Astrocyte (in vitro differentiated cells and primary cell): ENCODE results near the gene KCNMA1. TPM values are rescaled to one million over a fixed set of nuclear protein-coding genes. Genes with fewer than 3 reads are reported as not detected.

Source experiments
- DNase-seq: peaks from one replicate; pipeline ENCODE4 v3.0.0-alpha.2; 2010; ENCODE audit warnings: low read depth
- FAIRE-seq: peaks from 2 replicates; lab custom pipeline; 2011; peaks lifted over from hg19 to GRCh38; lab: Jason Lieb, UNC
- H2AFZ ChIP-seq: 2 replicates; pipeline ENCODE4 v1.6.0; 2012; ENCODE audit warnings: low read depth, low read length, inconsistent platforms
- H3K27ac ChIP-seq: 2 replicates; pipeline ENCODE4 v1.5.1; 2011; ENCODE audit warnings: low read depth, low read length, inconsistent platforms
- H3K27me3 ChIP-seq: 2 replicates; pipeline ENCODE4 v1.6.0; 2011; ENCODE audit warnings: low read length, inconsistent platforms; ENCODE audit not compliant: insufficient read depth
- H3K36me3 ChIP-seq: 2 replicates; pipeline ENCODE4 v1.5.1; 2011; ENCODE audit warnings: low read length, inconsistent platforms; ENCODE audit not compliant: insufficient read depth
- H3K4me1 ChIP-seq: 2 replicates; pipeline ENCODE4 v1.5.1; 2011; ENCODE audit warnings: low read length, inconsistent platforms; ENCODE audit not compliant: insufficient read depth
- H3K4me2 ChIP-seq: 2 replicates; pipeline ENCODE4 v1.6.0; 2012; ENCODE audit warnings: low read length, inconsistent platforms
- H3K4me3 ChIP-seq: 2 replicates; pipeline ENCODE4 v1.5.1; 2011; ENCODE audit warnings: low read depth, mild to moderate bottlenecking, low read length, inconsistent platforms; ENCODE audit not compliant: insufficient read depth
- H3K79me2 ChIP-seq: 2 replicates; pipeline ENCODE4 v1.6.0; 2012; ENCODE audit warnings: mild to moderate bottlenecking, low read length, inconsistent platforms; ENCODE audit not compliant: insufficient read depth
- H3K9ac ChIP-seq: 2 replicates; pipeline ENCODE4 v1.6.0; 2012; ENCODE audit warnings: mild to moderate bottlenecking, low read length, inconsistent platforms
- H3K9me3 ChIP-seq: 2 replicates; pipeline ENCODE4 v1.5.1; 2012; ENCODE audit warnings: low read depth, mild to moderate bottlenecking, low read length, inconsistent platforms; ENCODE audit not compliant: insufficient read depth
- H4K20me1 ChIP-seq: 2 replicates; pipeline ENCODE4 v1.6.0; 2012; ENCODE audit warnings: low read length, inconsistent platforms; ENCODE audit not compliant: insufficient read depth
- H3K27ac Mint-ChIP-seq: one replicate; pipeline ENCODE4 v1.8.0; 2021; ENCODE audit warnings: mild to moderate bottlenecking, mixed read lengths; ENCODE audit not compliant: unreplicated experiment
- H3K27me3 Mint-ChIP-seq: one replicate; pipeline ENCODE4 v1.8.0; 2021; ENCODE audit warnings: low read depth, mixed read lengths; ENCODE audit not compliant: unreplicated experiment
- H3K36me3 Mint-ChIP-seq: one replicate; pipeline ENCODE4 v1.8.0; 2021; ENCODE audit warnings: low read depth, mixed read lengths; ENCODE audit not compliant: unreplicated experiment
- H3K4me1 Mint-ChIP-seq: one replicate; pipeline ENCODE4 v1.8.0; 2021; ENCODE audit warnings: low read depth, mixed read lengths; ENCODE audit not compliant: unreplicated experiment
- H3K4me3 Mint-ChIP-seq: one replicate; pipeline ENCODE4 v1.8.0; 2021; ENCODE audit warnings: mild to moderate bottlenecking, moderate library complexity, mixed read lengths; ENCODE audit not compliant: unreplicated experiment
- H3K9me3 Mint-ChIP-seq: one replicate; pipeline ENCODE4 v1.8.0; 2021; ENCODE audit warnings: mild to moderate bottlenecking, mixed read lengths; ENCODE audit not compliant: unreplicated experiment
- EZH2 ChIP-seq: IDR thresholded peaks from 2 replicates; pipeline ENCODE4 v1.6.1; 2012; ENCODE audit warnings: mild to moderate bottlenecking, low read length, inconsistent platforms; ENCODE audit not compliant: insufficient read depth
- total RNA-seq: library from RNA; stranded (reverse); gene quantifications from 2 replicates; pipeline ENCODE4 v1.2.1, GENCODE V29; 2021
- TF ChIP-seq, protein P1 (sequence below): IDR thresholded peaks from 2 replicates; pipeline ENCODE4 v1.5.1; 2011; ENCODE audit warnings: low read depth, mild to moderate bottlenecking, inconsistent platforms, low read length, moderate library complexity; ENCODE audit not compliant: insufficient read depth

Gene KCNMA1
- total RNA-seq, 1 donor from 2014 or later, result 45.8 TPM

DNA sequence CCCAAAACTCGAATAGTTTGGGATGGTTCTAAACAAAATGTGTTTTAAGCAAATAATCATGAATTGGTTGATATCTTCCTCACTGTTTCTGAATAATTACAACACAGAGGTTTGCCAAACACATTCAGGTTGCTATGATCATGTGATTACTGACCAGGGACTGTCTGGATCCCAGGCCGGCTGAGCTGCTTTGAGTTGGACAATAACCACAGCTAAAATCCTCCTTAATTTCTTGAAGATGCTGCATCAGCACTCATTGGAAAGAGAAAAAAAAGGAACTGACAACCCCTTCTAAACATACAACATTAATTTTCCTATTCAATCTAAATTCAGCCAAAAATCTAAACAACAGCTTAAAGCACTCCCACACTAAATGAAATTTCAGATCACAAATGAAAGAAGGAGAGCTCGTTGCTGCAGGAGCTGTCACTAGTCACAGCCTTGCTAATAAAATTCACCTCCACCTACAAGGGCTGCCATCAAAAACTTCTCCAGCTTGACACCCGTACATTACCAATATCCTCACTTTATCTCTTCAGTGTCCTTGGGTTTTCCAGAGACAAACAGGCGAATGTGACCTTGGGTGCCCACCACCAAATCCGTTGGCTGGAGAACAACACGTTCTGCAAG, 560.2 kb downstream of the KCNMA1 start:
- no peak overlapping the region for H3K4me3 ChIP-seq
- no peak overlapping the region for H2AFZ ChIP-seq
- H4K20me1 ChIP-seq, result no peaks in the 10 kb centered on the region
- peaks cover 4% of the 10 kb centered on the region for H3K36me3 ChIP-seq
- DNase-seq (no peak), FAIRE-seq (no peak)
- no peaks in the 10 kb centered on the region for H3K4me1 ChIP-seq
- H3K4me3 Mint-ChIP-seq, result no peak overlapping the region
- H3K27me3 Mint-ChIP-seq, result no peaks in the 10 kb centered on the region
- H3K27me3 ChIP-seq, result no peaks in the 10 kb centered on the region
- H3K79me2 ChIP-seq, result no peaks in the 10 kb centered on the region
- no peak overlapping the region for H3K4me2 ChIP-seq
- H3K9me3 ChIP-seq, result no peaks in the 10 kb centered on the region
- H3K9ac ChIP-seq, result no peak overlapping the region
- peaks cover 31% of the 10 kb centered on the region for H3K36me3 Mint-ChIP-seq
- no peak overlapping the region for H3K27ac Mint-ChIP-seq
- TF ChIP-seq, protein P1, sequence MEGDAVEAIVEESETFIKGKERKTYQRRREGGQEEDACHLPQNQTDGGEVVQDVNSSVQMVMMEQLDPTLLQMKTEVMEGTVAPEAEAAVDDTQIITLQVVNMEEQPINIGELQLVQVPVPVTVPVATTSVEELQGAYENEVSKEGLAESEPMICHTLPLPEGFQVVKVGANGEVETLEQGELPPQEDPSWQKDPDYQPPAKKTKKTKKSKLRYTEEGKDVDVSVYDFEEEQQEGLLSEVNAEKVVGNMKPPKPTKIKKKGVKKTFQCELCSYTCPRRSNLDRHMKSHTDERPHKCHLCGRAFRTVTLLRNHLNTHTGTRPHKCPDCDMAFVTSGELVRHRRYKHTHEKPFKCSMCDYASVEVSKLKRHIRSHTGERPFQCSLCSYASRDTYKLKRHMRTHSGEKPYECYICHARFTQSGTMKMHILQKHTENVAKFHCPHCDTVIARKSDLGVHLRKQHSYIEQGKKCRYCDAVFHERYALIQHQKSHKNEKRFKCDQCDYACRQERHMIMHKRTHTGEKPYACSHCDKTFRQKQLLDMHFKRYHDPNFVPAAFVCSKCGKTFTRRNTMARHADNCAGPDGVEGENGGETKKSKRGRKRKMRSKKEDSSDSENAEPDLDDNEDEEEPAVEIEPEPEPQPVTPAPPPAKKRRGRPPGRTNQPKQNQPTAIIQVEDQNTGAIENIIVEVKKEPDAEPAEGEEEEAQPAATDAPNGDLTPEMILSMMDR, result no peak
- no peak for TF ChIP-seq EZH2
- H3K4me1 Mint-ChIP-seq, result peaks cover 3% of the 10 kb centered on the region
- no peaks in the 10 kb centered on the region for H3K9me3 Mint-ChIP-seq
- no peak overlapping the region for H3K27ac ChIP-seq

DNA sequence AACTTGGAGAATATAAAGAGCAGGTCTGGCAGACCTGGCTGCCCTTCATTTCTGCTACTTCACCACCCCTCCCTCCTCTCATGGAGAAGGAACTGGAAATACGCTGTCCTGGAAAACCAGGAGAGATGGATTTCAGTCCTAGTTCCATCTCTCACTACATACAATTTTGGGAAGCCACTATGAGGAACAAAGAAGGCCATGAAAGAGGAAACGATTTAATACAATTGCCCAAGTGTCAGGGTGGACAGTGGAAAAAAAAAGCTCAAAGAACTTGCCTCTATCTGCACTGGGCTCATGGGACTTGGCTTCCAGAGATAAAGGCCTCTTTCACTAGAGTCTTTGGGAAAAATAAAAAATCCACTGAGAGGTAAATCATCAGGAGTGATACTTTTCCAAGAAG, 561.7 kb downstream of the KCNMA1 start:
- no peak overlapping the region for H3K27ac ChIP-seq
- no peak for TF ChIP-seq EZH2
- TF ChIP-seq, protein P1, result no peak

DNA sequence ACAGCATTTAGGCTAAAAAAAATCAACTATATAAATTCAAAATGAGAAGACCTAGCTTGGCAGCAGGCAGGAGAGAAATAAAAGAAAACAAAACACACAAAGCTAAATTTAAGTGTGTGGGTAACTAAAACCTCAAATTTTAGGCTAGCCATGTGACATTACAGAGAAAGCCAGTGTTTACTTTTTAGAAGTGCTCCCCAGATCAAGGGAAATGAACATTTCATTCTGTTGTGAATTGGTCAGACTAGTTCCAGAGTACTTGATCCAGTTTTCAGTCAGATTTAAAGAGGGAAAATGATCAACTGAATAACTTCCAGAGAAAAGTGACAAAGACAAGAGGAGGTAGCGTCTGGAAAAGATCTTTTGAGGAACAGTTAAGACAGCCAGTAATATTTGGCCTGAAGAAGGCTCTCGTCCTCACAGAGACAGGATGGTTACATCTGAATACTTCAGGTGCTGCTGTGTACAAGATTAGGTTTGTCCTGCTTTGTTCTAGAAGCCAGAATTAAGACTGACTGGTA, 563.4 kb downstream of the KCNMA1 start:
- H3K27ac Mint-ChIP-seq, result no peak overlapping the region
- H3K36me3 Mint-ChIP-seq, result peaks cover 35% of the 10 kb centered on the region
- Histone ChIP-seq H3K27ac (no peak overlapping the region), H3K9me3 (no peaks in the 10 kb centered on the region), H3K4me1 (no peaks in the 10 kb centered on the region), H3K4me3 (no peak overlapping the region), H3K79me2 (no peaks in the 10 kb centered on the region), H3K36me3 (peaks cover 7% of the 10 kb centered on the region), H3K27me3 (no peaks in the 10 kb centered on the region), H3K4me2 (no peak overlapping the region), H2AFZ (no peak overlapping the region), H4K20me1 (no peaks in the 10 kb centered on the region), H3K9ac (no peak overlapping the region)
- DNase-seq, result no peak
- FAIRE-seq, result no peak
- TF ChIP-seq, protein P1, result no peak
- TF ChIP-seq EZH2, result no peak
- no peak overlapping the region for H3K4me3 Mint-ChIP-seq
- no peaks in the 10 kb centered on the region for H3K9me3 Mint-ChIP-seq
- peaks cover 3% of the 10 kb centered on the region for H3K4me1 Mint-ChIP-seq
- H3K27me3 Mint-ChIP-seq, result no peaks in the 10 kb centered on the region

More for the DNA sequence above, 561.7 kb downstream of the KCNMA1 start:
- no peaks in the 10 kb centered on the region for H4K20me1 ChIP-seq
- DNase-seq (no peak), FAIRE-seq (no peak)
- H3K27me3 ChIP-seq, result no peaks in the 10 kb centered on the region
- Mint-ChIP-seq H3K4me3 (no peak overlapping the region), H3K9me3 (no peaks in the 10 kb centered on the region), H3K27ac (no peak overlapping the region), H3K4me1 (peaks cover 3% of the 10 kb centered on the region), H3K27me3 (no peaks in the 10 kb centered on the region), H3K36me3 (peaks cover 35% of the 10 kb centered on the region)
- H2AFZ ChIP-seq, result no peak overlapping the region
- no peaks in the 10 kb centered on the region for H3K9me3 ChIP-seq
- H3K4me3 ChIP-seq, result no peak overlapping the region
- H3K79me2 ChIP-seq, result no peaks in the 10 kb centered on the region
- H3K4me2 ChIP-seq, result no peak overlapping the region
- H3K9ac ChIP-seq, result no peak overlapping the region
- peaks cover 7% of the 10 kb centered on the region for H3K36me3 ChIP-seq
- H3K4me1 ChIP-seq, result no peaks in the 10 kb centered on the region
